ENCODE data around the gene IFT122.
"Not testable (repeated sequence)": the region's sequence is repeated elsewhere in the genome, so short reads cannot be mapped to it uniquely, and the experiment has no call there.

Gene IFT122

GRCh38 chr3:129412542-129413198 lies 27.4 kb upstream of the IFT122 start:
- Histone ChIP-seq H3K27me3 (ENCODE audit: insufficient read depth, poor library complexity, severe bottlenecking) (no peaks in the 10 kb centered on the region), H3K27ac (replicated peaks) (no peak overlapping the region), H3K4me3 (replicated peaks; ENCODE audit: insufficient read depth, low read length) (no peak overlapping the region)
- no peak for DNase-seq (ENCODE audit: low read depth in 1 of 2, low spot score in 1 of 2)
- TF ChIP-seq, protein P1, sequence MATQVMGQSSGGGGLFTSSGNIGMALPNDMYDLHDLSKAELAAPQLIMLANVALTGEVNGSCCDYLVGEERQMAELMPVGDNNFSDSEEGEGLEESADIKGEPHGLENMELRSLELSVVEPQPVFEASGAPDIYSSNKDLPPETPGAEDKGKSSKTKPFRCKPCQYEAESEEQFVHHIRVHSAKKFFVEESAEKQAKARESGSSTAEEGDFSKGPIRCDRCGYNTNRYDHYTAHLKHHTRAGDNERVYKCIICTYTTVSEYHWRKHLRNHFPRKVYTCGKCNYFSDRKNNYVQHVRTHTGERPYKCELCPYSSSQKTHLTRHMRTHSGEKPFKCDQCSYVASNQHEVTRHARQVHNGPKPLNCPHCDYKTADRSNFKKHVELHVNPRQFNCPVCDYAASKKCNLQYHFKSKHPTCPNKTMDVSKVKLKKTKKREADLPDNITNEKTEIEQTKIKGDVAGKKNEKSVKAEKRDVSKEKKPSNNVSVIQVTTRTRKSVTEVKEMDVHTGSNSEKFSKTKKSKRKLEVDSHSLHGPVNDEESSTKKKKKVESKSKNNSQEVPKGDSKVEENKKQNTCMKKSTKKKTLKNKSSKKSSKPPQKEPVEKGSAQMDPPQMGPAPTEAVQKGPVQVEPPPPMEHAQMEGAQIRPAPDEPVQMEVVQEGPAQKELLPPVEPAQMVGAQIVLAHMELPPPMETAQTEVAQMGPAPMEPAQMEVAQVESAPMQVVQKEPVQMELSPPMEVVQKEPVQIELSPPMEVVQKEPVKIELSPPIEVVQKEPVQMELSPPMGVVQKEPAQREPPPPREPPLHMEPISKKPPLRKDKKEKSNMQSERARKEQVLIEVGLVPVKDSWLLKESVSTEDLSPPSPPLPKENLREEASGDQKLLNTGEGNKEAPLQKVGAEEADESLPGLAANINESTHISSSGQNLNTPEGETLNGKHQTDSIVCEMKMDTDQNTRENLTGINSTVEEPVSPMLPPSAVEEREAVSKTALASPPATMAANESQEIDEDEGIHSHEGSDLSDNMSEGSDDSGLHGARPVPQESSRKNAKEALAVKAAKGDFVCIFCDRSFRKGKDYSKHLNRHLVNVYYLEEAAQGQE (IDR thresholded peaks at IDR 0.05; ENCODE audit: insufficient replicate concordance, low read depth): no peak
- TF ChIP-seq POLR2AphosphoS5 (IDR thresholded peaks at IDR 0.05; ENCODE audit: low read depth): no peak
- TF ChIP-seq GABPA (IDR thresholded peaks at IDR 0.05; ENCODE audit: low read depth): no peak
- TF ChIP-seq SPI1 (IDR thresholded peaks at IDR 0.05; ENCODE audit: borderline replicate concordance, low read depth): no peak
- TF ChIP-seq, protein P2, sequence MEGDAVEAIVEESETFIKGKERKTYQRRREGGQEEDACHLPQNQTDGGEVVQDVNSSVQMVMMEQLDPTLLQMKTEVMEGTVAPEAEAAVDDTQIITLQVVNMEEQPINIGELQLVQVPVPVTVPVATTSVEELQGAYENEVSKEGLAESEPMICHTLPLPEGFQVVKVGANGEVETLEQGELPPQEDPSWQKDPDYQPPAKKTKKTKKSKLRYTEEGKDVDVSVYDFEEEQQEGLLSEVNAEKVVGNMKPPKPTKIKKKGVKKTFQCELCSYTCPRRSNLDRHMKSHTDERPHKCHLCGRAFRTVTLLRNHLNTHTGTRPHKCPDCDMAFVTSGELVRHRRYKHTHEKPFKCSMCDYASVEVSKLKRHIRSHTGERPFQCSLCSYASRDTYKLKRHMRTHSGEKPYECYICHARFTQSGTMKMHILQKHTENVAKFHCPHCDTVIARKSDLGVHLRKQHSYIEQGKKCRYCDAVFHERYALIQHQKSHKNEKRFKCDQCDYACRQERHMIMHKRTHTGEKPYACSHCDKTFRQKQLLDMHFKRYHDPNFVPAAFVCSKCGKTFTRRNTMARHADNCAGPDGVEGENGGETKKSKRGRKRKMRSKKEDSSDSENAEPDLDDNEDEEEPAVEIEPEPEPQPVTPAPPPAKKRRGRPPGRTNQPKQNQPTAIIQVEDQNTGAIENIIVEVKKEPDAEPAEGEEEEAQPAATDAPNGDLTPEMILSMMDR (IDR thresholded peaks at IDR 0.05; ENCODE audit: insufficient read depth, low read length): no peak

DNA sequence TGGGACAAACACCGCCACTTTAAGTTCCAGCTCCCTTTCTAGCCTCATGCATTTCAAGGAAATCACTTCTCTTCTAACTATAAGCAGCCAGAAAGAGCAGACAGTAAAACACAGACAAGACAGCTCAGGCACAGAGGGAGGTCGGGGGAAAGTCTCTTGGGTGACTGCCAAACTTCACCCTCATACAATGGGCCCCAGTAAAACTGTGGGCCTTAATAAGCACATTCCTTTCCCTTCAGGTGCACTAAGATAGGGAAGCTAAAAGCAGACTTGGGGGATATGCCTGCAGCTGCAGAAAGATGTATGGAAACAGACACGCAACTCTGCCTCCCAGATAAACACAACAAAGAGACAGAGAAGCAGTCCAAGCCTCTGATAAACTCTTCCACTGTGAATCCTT lies 26.8 kb upstream of the IFT122 start:
- DNase-seq (ENCODE audit: low read depth in 1 of 2, low spot score in 1 of 2); H3K27ac ChIP-seq (replicated peaks); H3K4me3 ChIP-seq (replicated peaks; ENCODE audit: insufficient read depth, low read length); H3K27me3 ChIP-seq (ENCODE audit: insufficient read depth, poor library complexity, severe bottlenecking): not testable (repeated sequence)

GRCh38 chr3:129413687-129414506 lies 26.1 kb upstream of the IFT122 start:
- H3K27me3 ChIP-seq (ENCODE audit: insufficient read depth, poor library complexity, severe bottlenecking): no peaks in the 10 kb centered on the region
- H3K4me3 ChIP-seq (replicated peaks; ENCODE audit: insufficient read depth, low read length): no peak overlapping the region
- DNase-seq (ENCODE audit: low read depth in 1 of 2, low spot score in 1 of 2): no peak
- no peak overlapping the region for H3K27ac ChIP-seq (replicated peaks)
- TF ChIP-seq SPI1 (IDR thresholded peaks at IDR 0.05; ENCODE audit: borderline replicate concordance, low read depth) (no peak), POLR2AphosphoS5 (IDR thresholded peaks at IDR 0.05; ENCODE audit: low read depth) (no peak), GABPA (IDR thresholded peaks at IDR 0.05; ENCODE audit: low read depth) (no peak)
- TF ChIP-seq, protein P2 (IDR thresholded peaks at IDR 0.05; ENCODE audit: insufficient read depth, low read length): no peak
- TF ChIP-seq, protein P1 (IDR thresholded peaks at IDR 0.05; ENCODE audit: insufficient replicate concordance, low read depth): no peak

DNA sequence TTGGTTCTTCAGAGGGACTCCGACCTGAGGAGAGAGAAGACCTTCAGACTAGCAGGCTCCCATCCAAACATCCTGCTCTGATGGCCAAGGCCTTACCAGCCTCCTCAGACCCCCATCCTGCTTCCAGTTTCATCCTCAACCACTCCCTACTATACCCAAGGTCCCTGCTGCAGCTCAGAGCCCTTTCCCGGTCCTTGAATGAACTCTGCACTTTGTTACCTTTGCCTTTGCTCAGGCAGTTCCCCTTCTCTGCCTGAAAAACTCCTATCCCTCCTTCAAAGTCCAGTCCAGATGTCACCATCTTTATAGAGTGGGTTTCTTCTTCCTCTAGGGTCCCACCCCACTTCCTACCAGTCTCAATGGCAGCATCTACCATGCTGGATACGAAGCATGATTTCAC lies 24.6 kb upstream of the IFT122 start:
- Histone ChIP-seq H3K27me3 (ENCODE audit: insufficient read depth, poor library complexity, severe bottlenecking) (no peaks in the 10 kb centered on the region), H3K4me3 (replicated peaks; ENCODE audit: insufficient read depth, low read length) (no peak overlapping the region), H3K27ac (replicated peaks) (no peak overlapping the region)
- DNase-seq (ENCODE audit: low read depth in 1 of 2, low spot score in 1 of 2): no peak
- TF ChIP-seq SPI1 (IDR thresholded peaks at IDR 0.05; ENCODE audit: borderline replicate concordance, low read depth) (no peak), POLR2AphosphoS5 (IDR thresholded peaks at IDR 0.05; ENCODE audit: low read depth) (no peak), GABPA (IDR thresholded peaks at IDR 0.05; ENCODE audit: low read depth) (no peak)
- TF ChIP-seq, protein P2 (IDR thresholded peaks at IDR 0.05; ENCODE audit: insufficient read depth, low read length): no peak
- TF ChIP-seq, protein P1 (IDR thresholded peaks at IDR 0.05; ENCODE audit: insufficient replicate concordance, low read depth): no peak
